Embryonic facial prominence (tissue), 1 donor: ENCODE measurements around the gene PRDX5.

ENCODE experiments used
- DNase-seq: peaks from one replicate; pipeline ENCODE4 v3.0.0-alpha.2; 2016; ENCODE audit errors: extremely low spot score

PRDX5 gene

GRCh38 chr11:64317961-64318765, at the start of gene PRDX5:
Gene PRDX5 (plus strand): TSS chr11:64318121. CDS start chr11:64318216, 95 bp downstream.
- peak; percentile 93 for DNase-seq

DNA sequence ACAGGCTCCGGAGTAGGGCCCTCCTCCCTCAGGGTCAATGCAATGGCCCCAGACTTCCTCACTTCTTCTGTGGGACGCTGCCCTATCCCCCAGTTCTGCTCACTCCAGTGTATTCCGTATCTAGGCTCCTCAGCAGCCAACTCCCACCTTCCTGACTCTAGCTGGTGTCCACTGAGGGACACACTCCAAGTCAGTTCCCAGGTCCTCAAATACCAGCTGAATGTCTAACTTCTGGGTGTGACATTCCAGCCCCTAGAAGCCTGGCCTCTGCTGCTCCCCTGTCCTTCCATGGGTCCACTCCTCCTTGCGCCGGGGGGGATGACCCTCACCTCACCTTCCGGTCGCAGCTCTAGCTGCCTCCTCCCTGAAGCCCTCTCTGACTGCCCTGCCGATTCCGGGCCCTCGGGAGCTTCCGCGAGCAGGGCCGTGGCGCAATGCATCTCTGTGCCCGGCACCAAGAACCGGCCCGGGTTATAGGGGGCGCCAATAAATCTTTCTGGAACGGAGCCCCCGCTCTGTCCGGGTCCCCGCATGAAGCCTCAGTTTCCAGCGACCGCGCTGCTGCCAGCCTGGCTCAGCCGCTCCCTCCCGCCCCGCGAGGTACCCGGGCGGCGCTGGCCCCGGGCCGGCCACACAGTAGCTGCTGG, 48.9 kb upstream of the PRDX5 start:
- DNase-seq: no peak

GRCh38 chr11:64269540-64270220, 48.2 kb upstream of the PRDX5 start:
- DNase-seq: peak; percentile 99

DNA sequence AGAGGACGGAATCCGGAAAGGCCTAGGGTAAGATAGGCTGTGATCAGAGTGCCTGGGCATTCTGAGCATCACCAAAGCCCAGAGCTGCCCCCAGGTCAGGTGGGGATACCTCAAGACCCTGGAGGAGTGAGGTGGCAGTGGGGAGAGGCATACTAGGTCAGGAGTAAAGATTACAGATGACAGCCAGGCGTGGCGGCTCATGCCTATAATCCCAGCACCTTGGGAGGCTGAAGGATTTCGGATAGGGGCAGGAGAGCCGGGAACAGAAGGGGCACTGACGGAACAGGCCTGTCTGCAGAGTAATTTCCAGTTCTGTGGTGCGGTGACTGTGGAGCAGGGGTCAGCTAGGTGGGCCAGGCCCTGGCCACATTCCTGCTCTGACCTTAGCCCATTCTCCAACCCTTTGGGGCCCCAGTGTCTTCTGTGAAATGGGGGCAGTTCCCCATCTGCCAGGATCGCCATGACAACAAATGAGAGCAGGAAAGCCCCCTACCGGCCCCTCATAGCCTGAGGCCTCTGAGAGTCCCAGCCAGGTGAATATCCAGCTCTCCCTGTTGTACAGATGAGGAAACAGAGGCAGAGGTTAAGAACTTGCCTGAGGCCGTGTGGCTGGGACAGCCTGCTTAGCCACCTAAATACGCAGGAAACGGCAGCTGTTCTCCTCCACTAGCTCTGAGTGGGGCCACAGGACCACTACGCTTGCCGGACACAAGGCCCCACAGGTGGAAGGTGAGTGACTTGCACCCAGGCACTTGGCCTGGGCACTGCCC, 42.7 kb upstream of the PRDX5 start:
- DNase-seq: no peak

- no peak for DNase-seq
These were observed 42.1 kb upstream of the PRDX5 start for GRCh38 chr11:64275841-64276240.

- no peak for DNase-seq
These were observed 41.1 kb upstream of the PRDX5 start for GRCh38 chr11:64276653-64277431.

DNA sequence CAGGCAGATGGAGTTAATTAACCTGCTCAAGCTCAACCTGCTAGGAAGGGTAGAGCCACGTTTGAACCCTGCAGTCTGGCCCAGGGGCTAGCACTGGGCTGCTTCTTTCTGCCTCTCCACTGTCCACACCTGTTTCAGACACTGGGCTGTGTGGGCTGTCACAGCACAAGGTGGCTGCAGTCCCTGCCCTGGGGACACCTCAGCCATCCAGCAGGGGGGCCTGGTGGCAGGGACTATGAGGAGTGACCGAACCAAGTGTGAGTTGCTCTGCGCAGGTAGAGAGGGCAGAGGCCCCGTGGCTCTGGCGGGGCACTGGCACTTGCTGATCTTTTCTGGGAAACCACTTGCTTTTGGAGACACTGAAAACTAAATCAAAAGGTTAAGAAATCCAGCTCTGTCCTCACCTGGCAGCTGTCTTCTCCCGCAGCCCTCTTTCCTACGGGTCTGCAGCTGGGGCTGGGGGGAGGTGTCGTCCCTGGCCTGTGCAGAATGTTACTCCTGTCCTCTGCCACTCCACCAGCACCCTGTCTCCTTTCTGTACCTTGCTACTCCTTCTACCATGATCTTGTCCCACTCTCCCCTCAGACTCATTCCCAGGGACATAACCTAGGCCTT, 39.2 kb upstream of the PRDX5 start:
- DNase-seq: no peak

DNA sequence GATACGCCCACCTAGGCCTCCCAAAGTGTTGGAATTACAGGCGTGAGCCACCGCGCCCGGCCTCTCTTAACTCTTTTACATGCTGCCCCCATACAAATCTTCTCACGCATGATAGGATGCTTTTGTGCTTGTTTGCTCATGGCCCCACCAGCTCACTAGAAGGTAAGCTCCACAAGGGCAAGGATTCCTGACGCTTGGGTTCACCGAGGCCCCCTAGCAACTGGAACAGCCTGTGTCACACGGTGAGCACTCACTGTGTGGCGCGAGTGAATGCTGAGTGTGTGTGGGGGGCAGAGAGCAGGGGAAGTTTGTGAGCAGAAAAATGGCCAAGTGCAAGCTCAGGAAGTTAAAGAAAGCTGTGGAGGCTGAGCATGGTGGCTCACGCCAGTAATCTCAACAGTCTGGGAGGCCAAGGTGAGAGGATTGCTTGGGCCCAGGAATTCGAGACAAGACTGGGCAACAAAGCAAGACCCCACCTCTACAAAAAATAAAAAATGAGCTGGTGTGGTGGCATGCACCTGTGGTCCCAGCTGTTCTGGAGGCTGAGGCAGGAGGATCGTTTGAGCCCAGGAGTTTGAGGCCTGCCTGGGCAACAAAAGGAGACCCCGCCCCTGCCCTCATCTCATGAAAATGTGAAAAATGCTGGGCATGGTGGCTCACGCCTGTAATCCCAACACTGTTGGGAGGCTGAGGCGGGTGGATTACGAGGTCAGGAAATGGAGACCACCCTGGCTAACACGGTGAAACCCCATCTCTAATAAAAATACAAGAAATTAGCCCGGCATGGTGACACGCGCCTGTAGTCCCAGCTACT, 35.8 kb upstream of the PRDX5 start:
- no peak for DNase-seq

DNA sequence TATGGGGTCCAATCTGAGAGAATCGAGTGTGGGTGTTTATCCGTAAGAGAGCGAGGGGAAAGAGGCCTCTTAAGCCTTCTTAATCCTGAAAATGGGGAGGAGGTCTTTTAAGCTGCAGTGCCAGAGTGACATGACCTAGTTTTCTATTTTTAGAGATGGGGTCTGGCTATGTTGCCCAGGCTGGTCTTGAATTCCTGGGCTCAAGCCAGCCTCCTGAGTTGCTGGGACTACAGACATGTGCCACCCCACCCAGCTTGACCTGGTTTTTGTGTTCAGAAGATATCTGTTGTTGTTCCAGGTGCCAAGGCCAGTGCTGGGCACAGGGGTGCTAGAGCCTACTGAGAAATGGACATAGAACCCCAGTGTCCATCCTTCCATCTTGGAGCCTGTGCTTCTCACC, 34.8 kb upstream of the PRDX5 start:
- no peak for DNase-seq

DNA sequence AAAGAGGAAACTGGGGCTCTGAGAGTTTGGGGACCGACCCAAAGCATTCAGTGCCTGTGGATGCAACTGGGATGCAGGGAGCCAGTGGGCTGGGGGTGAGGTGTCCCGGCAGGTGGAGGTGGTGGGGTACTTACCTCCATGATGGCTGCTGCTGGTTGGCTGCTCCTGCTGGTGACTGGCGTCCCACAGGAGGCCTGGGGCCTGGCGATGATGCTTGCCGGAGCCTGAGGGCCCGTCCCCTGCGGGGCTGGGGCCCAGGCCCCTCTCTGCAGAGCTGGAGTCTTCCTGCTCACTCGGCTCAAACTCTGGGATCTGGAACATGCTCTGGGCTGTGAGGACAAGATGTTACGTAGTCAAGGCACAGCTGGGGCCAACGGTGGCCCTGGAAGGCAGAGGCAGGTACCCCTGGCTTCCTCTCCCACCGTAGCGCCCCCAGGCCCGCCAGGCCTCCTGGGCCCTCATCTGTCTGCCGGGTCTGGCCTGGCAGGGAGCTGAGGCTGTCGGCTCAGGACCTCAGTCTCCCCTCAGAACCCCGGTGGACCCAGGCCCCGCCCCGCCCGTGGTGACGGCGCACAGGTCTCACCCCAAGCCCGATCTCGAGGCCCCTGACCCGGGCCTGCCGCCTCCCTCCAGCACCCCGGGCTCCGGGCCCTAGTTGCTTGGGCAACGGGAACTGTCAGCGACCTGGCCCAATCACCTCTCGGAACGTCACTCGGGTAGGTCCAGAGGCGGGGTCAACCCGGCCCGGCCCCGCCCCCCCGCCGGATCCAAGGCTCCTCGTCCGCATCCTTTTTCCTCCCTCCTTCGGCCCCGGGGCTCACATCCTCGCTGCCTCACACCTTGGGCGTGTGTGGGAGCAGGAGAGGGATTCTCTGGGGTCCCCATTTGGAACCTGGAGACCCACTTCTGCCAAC, 33.6 kb upstream of the PRDX5 start, which contains the start of gene BAD:
TSS of gene BAD (minus strand) at position 618 of the 914 bp plus-strand sequence. CDS start at position 321, 297 bp downstream.
- peak; percentile 67 for DNase-seq

GRCh38 chr11:64284962-64285884, 32.7 kb upstream of the PRDX5 start, which contains the start of gene GPR137:
Gene GPR137 (plus strand): TSS chr11:64285848. CDS start chr11:64286525, 677 bp downstream.
- peak; percentile 53 for DNase-seq

- no peak for DNase-seq
These were observed 31.8 kb upstream of the PRDX5 start for GRCh38 chr11:64285885-64286800.

DNA sequence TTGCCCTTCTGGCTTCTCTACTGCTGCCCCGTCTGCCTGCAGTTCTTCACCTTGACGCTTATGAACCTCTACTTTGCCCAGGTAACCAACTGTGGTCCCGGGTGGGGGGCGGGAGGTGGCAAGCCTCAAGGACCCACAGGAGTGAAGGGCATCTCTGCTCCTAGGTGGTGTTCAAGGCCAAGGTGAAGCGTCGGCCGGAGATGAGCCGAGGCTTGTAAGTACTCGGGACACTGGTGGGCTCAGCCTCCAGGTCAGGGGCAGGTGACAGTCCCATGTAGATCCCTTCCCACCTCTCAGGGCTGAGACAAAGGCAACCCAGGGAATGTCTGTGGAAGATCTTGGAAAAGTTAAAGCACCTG, 31.1 kb upstream of the PRDX5 start:
- no peak for DNase-seq

GRCh38 chr11:64287676-64288352, 30.1 kb upstream of the PRDX5 start:
- DNase-seq: no peak

DNA sequence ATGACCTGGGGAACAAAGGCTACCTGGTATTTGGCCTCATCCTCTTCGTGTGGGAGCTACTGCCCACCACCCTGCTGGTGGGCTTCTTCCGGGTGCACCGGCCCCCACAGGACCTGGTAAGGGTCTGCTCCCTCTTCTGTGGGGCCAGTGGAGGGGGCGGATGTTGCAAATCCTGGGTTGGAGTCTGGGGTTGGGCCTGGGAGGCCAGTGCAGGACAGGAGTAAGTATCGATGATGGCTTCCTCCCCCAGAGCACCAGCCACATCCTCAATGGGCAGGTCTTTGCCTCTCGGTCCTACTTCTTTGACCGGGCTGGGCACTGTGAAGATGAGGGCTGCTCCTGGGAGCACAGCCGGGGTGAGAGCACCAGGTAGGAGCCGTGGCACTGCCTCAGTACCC, 29.6 kb upstream of the PRDX5 start:
- no peak for DNase-seq
